Non-pigmented ciliary epithelial cell (primary cell): ENCODE measurements around the gene OR8B4.
A peak's percentile ranks its signal among the peaks of the same experiment; 100 is the strongest.
"Not testable (repeated sequence)": the region's sequence is repeated elsewhere in the genome, so short reads cannot be mapped to it uniquely, and the experiment has no call there.

Experiments used
- DNase-seq: peaks from one replicate; pipeline ENCODE4 v3.0.0-alpha.2; 2010; ENCODE audit warnings: low read depth

OR8B4 gene

DNA sequence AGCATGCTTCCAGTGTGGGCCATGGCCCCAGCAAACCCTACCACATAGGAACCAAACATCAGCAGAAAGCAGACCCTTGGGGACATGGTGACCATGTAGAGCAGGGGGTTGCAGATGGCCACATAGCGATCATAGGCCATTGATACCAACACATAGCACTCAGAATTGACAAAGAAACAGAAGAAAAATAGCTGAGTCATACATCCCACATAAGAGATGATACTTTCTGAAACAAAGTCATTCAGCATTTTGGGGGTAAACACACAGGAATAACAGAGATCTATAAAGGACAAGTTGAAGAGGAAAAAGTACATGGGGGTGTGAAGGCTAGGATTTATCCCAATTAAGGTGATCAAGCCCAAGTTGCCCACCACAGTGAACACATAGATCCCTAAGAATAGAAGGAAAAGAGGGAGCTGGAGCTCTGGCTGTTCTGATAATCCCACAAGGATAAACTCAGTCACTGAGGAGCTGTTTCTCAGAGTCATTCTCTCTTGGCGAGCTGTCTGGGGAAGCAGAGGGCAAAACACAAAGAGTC, at the start of gene OR8B4:
Gene OR8B4 (minus strand): TSS at position 488 of the 538 bp plus-strand sequence. CDS start 0 bp downstream, at position 488.
- no peak for DNase-seq

DNA sequence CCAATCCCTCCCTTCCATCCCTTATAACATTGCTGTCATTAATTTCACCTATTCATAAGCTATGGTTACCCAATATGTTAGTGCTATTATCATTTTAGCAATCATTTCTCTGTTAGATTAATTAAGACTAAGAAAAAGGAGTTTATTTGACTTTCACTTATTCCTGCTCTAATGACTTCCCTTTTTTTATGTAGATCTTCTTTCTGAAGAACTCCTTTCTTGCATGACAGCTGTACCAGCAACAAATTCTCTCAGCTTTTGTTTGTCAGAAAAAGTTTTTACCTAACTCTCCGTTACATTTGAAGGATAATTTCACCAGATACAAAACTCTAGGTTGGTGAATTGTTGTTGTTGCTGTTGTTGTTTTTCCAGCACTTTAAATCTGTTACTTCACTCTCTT, 49.4 kb upstream of the OR8B4 start:
- DNase-seq, result no peak

GRCh38 chr11:124473476-124473875, 48.8 kb upstream of the OR8B4 start:
- DNase-seq, result no peak

DNA sequence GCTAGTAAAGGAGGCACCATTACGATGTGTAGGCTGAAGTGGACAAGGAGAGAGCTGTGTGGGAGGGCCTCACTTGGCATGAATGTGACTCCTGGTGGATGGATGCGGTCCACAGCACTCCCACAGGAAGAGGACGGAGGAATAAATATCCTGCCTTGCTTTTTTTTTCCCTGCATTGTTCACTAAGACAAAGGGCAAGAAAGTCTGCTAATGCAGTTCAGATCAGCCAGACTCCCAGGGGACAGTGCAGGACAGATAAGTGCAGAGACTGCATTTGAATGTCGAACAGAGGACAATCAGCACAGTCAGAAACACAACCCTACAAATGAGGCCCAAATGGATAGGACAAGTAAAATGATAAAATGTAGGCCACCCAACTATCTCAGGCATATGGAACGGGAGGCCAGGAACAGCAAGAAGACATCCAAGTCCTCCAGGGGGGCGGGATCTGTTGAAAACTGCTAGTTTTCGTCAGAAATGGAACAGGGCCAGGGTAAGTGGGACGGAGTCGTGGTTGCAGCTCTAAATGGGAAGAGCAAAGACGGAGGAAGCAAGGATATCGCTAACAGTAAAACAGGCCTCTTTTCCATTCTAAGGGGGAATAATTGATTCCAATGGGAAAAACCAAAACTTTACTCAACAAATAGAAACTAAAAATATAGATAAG, 46.0 kb upstream of the OR8B4 start:
- no peak for DNase-seq

- no peak for DNase-seq
Observed at GRCh38 chr11:124467381-124467927, 42.8 kb upstream of the OR8B4 start.

GRCh38 chr11:124465368-124465767, 40.7 kb upstream of the OR8B4 start:
- no peak for DNase-seq

DNA sequence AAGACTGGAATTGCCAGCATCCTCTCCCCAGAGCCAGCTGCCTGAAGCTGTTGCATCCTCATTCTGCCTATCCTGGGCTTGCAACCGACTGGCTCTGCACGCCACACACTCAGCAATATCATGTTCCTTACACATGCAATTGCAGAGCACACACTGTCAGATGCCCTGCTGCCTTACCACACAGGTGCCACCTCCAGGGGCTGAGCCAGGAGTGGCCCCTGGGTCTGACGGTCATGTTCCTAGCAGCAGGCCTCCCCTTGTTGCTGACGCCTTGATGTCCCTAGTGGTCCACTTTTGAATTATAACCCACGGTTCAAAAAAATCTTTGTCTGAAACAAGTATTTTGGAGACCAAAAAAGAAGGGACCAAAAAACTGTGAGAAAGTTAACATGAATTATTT, 39.3 kb upstream of the OR8B4 start:
- DNase-seq, result no peak

GRCh38 chr11:124463324-124463723, 38.7 kb upstream of the OR8B4 start:
- no peak for DNase-seq

DNA sequence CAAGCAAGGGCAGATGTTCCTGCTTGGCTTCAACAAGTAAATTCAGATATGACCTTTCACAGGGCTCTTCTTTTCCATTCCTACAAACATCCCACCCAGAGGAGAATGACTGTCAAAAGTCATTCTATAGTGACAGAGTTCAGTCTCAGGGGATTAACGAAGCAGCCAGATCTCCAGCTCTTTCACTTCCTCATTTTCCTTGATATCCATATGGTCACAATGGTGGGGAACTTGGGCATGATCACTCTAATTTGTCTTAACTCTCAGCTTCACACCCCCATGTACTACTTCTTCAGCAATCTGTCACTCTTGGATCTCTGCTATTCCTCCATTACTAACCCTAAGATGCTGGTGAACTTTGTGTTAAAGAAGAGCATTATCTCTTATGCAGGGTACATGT, 35.8 kb upstream of the OR8B4 start:
- DNase-seq, result no peak

DNA sequence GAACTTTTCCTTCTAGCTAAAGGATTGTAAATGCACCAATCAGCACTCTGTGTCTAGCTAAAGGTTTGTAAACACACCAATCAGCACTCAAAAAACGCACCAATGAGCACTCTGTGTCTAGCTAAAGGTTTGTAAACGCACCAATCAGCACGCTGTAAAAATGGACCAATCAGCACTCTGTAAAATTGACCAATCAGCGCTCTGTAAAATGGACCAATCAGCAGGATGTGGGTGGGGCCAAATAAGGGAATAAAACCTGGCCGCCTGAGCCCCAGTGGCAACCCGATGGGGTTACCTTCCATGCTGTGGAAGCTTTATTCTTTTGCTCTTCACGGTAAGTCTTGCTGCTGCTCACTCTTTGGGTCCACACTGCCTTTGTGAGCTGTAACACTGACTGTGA, 34.7 kb upstream of the OR8B4 start:
- not testable (repeated sequence) for DNase-seq

DNA sequence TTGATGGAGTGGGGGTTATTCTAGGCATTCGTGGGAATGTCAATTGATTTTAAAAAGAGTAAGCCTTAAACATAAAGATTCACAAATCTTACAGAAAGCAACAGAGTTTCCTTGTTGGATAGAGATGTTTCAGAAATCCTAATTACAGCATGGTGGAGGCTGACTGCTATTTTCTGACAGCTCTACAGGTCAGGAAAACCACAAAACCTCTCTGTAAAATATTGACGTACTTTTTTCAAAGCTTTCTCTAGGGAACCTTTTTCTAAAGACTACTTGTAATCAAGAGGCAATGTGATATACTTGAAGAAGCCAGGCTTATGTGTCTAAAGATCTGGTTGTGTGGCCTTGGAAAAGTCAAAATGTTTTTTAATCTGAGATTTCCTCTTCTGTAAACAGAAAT, 29.9 kb upstream of the OR8B4 start:
- no peak for DNase-seq

- no peak for DNase-seq
Observed at GRCh38 chr11:124446916-124447315, 22.2 kb upstream of the OR8B4 start.

DNA sequence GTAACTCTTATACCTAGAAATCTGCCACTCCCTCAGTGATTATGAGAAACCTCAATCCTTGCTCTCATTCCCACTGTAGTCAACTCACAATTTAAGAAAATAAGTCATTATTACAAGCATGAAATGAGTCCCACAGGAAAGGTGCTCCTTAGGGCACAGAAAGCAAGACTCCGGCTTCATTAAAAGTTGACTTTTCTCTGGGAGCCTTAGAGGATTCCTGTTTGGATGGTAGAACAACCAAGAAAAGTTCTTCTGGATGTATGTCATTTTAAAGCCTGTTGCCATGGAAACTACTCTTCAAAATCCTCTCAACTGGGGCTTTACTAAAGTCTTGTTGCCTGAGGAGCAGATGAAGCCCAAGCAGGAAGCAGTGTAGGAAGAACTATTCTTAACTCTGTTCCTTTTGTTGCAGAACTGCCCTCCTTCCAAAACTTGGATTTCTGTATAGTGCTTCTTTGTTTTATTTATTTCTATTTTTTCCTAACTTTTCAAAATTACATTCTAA, 21.0 kb upstream of the OR8B4 start, which contains the start of gene OR8B8:
Gene OR8B8 (minus strand): TSS at position 51 of the 505 bp plus-strand sequence. CDS start 4,611 bp downstream, outside the sequence.
- DNase-seq, result no peak

GRCh38 chr11:124442847-124443246, 18.2 kb upstream of the OR8B4 start:
- no peak for DNase-seq

DNA sequence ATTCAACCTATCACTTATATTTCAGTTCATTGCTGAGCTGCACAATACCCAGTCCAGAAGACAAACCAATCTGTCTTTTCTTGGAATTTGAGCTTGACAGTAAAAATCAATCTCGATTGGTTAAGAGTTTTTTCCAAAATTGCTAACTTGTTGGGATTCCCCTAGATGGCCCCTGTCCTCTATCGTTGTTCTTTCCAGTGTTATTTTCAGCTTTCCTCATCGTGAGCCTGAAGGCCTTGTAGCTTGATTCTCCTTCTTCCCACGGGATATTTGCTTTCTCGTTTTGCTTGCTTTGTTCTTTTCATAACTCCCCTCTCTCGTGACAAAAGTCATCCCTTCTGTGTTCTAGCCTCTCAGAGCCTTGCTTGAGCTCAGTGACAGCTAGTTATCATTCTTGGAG, 17.8 kb upstream of the OR8B4 start:
- no peak for DNase-seq

- no peak for DNase-seq
Observed at GRCh38 chr11:124441519-124441918, 16.8 kb upstream of the OR8B4 start.

DNA sequence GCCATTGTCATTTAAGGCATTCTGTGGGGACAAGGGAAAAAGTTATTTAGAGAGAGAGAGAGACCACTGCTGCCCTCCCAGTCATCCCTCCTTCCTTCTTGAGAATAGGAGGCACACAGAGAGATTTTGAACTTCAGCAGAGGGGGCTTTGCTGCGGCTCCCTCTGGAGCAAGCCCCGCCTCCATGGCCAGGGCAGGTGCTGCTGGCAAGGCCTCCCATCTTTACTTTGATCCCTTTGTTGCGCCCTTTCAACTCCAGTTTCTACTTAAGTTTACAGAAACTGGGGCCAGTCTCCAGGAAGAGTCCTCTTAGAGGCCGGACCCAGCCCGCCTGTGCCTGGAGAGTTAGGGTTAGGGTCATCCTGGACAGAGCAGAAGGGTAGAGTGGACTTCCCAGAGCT, 16.4 kb upstream of the OR8B4 start:
- DNase-seq, result no peak

- DNase-seq, result no peak
Observed at GRCh38 chr11:124440608-124441007, 15.9 kb upstream of the OR8B4 start.

- no peak for DNase-seq
Observed at GRCh38 chr11:124434699-124435098, 10.0 kb upstream of the OR8B4 start.

- DNase-seq, result no peak
Observed at GRCh38 chr11:124429599-124429998, 4.9 kb upstream of the OR8B4 start.

DNA sequence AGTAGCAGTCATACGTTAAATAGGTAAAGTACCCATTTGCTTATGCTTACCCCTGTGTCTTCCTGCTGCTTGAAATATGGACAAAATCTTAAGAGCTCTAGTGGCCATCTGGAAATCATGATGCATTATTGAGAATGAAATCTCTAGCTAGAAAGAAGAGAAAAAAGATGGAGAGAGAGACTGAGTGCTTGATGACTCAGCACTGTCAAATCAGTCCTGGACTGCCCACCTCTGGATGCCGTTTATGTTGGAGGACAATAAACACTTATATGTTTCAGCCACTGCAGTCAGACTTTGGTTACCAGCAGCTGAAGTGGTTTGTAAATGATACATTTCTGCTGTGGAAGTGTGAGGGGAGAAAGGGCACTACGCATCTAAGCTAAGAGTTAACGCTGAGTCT, 3.6 kb downstream of the OR8B4 start:
- DNase-seq, result no peak

DNA sequence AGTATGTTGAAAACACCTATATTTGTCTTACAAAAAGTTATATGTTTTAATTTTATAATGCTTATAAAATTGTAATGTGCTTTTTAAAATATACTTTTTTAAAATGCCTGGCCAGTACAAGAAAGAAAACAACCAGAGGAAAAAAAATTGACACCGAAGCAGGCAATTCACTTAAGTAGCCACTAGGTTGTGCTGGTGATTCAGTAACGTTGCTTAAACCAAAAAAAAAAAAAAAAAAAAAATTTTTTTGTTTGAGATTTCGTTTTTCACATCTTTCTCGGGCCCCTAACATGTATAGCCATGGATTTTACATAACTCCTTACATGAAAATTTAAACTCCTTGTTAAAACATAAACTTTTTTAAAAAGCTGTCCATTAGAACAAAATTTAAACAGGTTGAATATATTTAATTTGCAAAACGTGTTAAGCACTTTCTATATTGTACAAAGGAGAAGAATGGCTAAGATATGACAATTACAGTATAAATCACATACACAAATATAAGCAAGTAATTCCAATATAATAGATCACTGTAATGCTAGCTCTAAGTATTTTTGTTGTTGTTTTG, 9.2 kb downstream of the OR8B4 start:
- DNase-seq, result peak; percentile 22

- no peak for DNase-seq
Observed at GRCh38 chr11:124409906-124410305, 14.8 kb downstream of the OR8B4 start.
